ENCODE results near the gene BDP1.
"Not testable (repeated sequence)": the region's sequence is repeated elsewhere in the genome, so short reads cannot be mapped to it uniquely, and the experiment has no call there.

The BDP1 gene

GRCh38 chr5:71591100-71591499 lies 135.6 kb downstream of the BDP1 start:
- no peak overlapping the region for H3K4me3 ChIP-seq (ENCODE audit: low read length)
- peaks cover 31% of the 10 kb centered on the region for H3K4me1 ChIP-seq (ENCODE audit: control insufficient read depth, insufficient read depth, low read length)
- H3K9me3 ChIP-seq (ENCODE audit: control insufficient read depth, low read length) = no peaks in the 10 kb centered on the region
- no peak overlapping the region for H3K9ac ChIP-seq (ENCODE audit: low read length)
- H3K27me3 ChIP-seq (replicated peaks; ENCODE audit: control insufficient read depth, insufficient read depth, low read length) = no peaks in the 10 kb centered on the region
- no peak for DNase-seq (ENCODE audit: low read depth)
- H3K36me3 ChIP-seq (ENCODE audit: control insufficient read depth, insufficient read depth, low read length, severe bottlenecking) = peaks cover 9% of the 10 kb centered on the region

- H3K4me1 ChIP-seq (ENCODE audit: control insufficient read depth, insufficient read depth, low read length) = peaks cover 13% of the 10 kb centered on the region
- peaks cover 39% of the 10 kb centered on the region for H3K36me3 ChIP-seq (ENCODE audit: control insufficient read depth, insufficient read depth, low read length, severe bottlenecking)
- H3K9me3 ChIP-seq (ENCODE audit: control insufficient read depth, low read length) = no peaks in the 10 kb centered on the region
- no peaks in the 10 kb centered on the region for H3K27me3 ChIP-seq (replicated peaks; ENCODE audit: control insufficient read depth, insufficient read depth, low read length)
- no peak overlapping the region for H3K4me3 ChIP-seq (ENCODE audit: low read length)
- no peak overlapping the region for H3K9ac ChIP-seq (ENCODE audit: low read length)
- no peak for DNase-seq (ENCODE audit: low read depth)
Observed at GRCh38 chr5:71596169-71596568, 140.7 kb downstream of the BDP1 start.

- DNase-seq (ENCODE audit: low read depth) = no peak
- Histone ChIP-seq H3K9me3 (ENCODE audit: control insufficient read depth, low read length) (no peaks in the 10 kb centered on the region), H3K36me3 (ENCODE audit: control insufficient read depth, insufficient read depth, low read length, severe bottlenecking) (peaks cover 39% of the 10 kb centered on the region), H3K4me1 (ENCODE audit: control insufficient read depth, insufficient read depth, low read length) (peaks cover 21% of the 10 kb centered on the region), H3K9ac (ENCODE audit: low read length) (no peak overlapping the region), H3K27me3 (replicated peaks; ENCODE audit: control insufficient read depth, insufficient read depth, low read length) (no peaks in the 10 kb centered on the region), H3K4me3 (ENCODE audit: low read length) (no peak overlapping the region)
Observed at GRCh38 chr5:71597001-71597400, 141.6 kb downstream of the BDP1 start.

- Histone ChIP-seq H3K27me3 (replicated peaks; ENCODE audit: control insufficient read depth, insufficient read depth, low read length) (no peaks in the 10 kb centered on the region), H3K4me3 (ENCODE audit: low read length) (no peak overlapping the region), H3K9ac (ENCODE audit: low read length) (no peak overlapping the region), H3K4me1 (ENCODE audit: control insufficient read depth, insufficient read depth, low read length) (peaks cover 26% of the 10 kb centered on the region), H3K36me3 (ENCODE audit: control insufficient read depth, insufficient read depth, low read length, severe bottlenecking) (peaks cover 49% of the 10 kb centered on the region), H3K9me3 (ENCODE audit: control insufficient read depth, low read length) (no peaks in the 10 kb centered on the region)
- no peak for DNase-seq (ENCODE audit: low read depth)
Observed at GRCh38 chr5:71600783-71601182, 145.3 kb downstream of the BDP1 start.

- peaks cover 26% of the 10 kb centered on the region for H3K4me1 ChIP-seq (ENCODE audit: control insufficient read depth, insufficient read depth, low read length)
- no peaks in the 10 kb centered on the region for H3K9me3 ChIP-seq (ENCODE audit: control insufficient read depth, low read length)
- DNase-seq (ENCODE audit: low read depth) = peak; percentile 92
- H3K9ac ChIP-seq (ENCODE audit: low read length) = peak overlapping the region; percentile 16
- no peaks in the 10 kb centered on the region for H3K27me3 ChIP-seq (replicated peaks; ENCODE audit: control insufficient read depth, insufficient read depth, low read length)
- H3K36me3 ChIP-seq (ENCODE audit: control insufficient read depth, insufficient read depth, low read length, severe bottlenecking) = peaks cover 44% of the 10 kb centered on the region
- H3K4me3 ChIP-seq (ENCODE audit: low read length) = no peak overlapping the region
Observed at GRCh38 chr5:71601222-71602026, 146.0 kb downstream of the BDP1 start.

GRCh38 chr5:71609916-71610315 lies 154.5 kb downstream of the BDP1 start:
- not testable (repeated sequence) for DNase-seq (ENCODE audit: low read depth)
- H3K36me3 ChIP-seq (ENCODE audit: control insufficient read depth, insufficient read depth, low read length, severe bottlenecking) = peaks cover 20% of the 10 kb centered on the region

GRCh38 chr5:71615809-71616208 lies 160.4 kb downstream of the BDP1 start:
- H3K9ac ChIP-seq (ENCODE audit: low read length) = no peak overlapping the region
- H3K36me3 ChIP-seq (ENCODE audit: control insufficient read depth, insufficient read depth, low read length, severe bottlenecking) = peaks cover 58% of the 10 kb centered on the region
- no peaks in the 10 kb centered on the region for H3K4me1 ChIP-seq (ENCODE audit: control insufficient read depth, insufficient read depth, low read length)
- H3K27me3 ChIP-seq (replicated peaks; ENCODE audit: control insufficient read depth, insufficient read depth, low read length) = no peaks in the 10 kb centered on the region
- no peak overlapping the region for H3K4me3 ChIP-seq (ENCODE audit: low read length)
- no peaks in the 10 kb centered on the region for H3K9me3 ChIP-seq (ENCODE audit: control insufficient read depth, low read length)
- DNase-seq (ENCODE audit: low read depth) = no peak

More at GRCh38 chr5:71609916-71610315, 154.5 kb downstream of the BDP1 start:
- H3K9ac ChIP-seq (ENCODE audit: low read length); H3K4me3 ChIP-seq (ENCODE audit: low read length); H3K9me3 ChIP-seq (ENCODE audit: control insufficient read depth, low read length); H3K4me1 ChIP-seq (ENCODE audit: control insufficient read depth, insufficient read depth, low read length); H3K27me3 ChIP-seq (replicated peaks; ENCODE audit: control insufficient read depth, insufficient read depth, low read length): not testable (repeated sequence)
